ENCODE data around the gene SEZ6L.
A peak's percentile ranks its signal among the peaks of the same experiment; 100 is the strongest.

The SEZ6L gene

DNA sequence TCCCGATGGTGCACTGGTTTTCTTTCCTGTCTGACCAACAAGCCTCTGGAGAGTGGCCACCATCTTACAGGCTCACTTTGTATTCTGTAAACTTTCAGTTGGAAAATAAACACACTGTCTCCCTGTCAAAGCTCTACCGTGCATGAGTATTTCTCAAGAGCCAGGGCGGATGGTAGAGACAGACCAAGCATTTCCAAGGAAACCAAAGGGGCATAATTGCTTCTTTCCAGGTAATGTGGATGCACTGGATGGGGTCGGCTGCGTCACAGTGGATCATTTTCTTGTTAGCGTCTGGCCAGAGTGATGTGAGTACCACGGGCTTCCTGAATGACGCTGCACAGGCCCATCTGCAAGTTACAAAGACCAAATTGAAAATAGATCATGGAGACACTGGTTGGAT is 5.1 kb upstream of the SEZ6L start:
- DNase-seq: no peak
- Mint-ChIP-seq H3K4me1 (peaks cover 5% of the 10 kb centered on the region), H3K4me3 (no peak overlapping the region), H3K36me3 (no peaks in the 10 kb centered on the region), H3K27me3 (peaks cover 30% of the 10 kb centered on the region), H3K9me3 (no peaks in the 10 kb centered on the region), H3K27ac (no peak overlapping the region)
- CTCF ChIA-PET: no interaction called here

DNA sequence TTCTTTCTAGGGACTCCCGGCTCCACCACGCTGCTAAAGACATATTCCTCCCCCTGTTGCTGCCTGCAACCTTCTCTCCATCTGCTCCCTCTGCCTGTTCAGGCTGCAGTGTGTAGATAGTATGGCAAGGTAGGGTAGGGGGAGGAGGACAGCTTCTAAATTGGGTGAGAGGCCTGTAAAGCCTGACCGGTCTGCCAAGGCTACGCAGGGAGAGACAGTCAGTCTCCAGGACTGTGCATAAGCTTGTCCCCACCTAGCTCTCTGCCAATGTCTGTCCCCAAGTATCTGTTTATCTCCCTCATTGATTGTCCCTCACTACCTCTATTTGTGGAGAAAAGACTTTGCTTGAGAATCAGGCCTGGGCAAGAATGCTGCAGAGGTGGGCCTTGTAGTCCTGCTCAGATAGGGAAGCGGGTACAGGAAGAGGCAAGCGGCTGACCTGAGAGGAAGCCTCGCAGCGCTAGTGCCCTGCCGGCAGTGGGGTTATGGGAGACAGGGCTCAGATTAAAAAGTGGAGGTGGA is 871 bp upstream of the SEZ6L start:
- H3K36me3 Mint-ChIP-seq: no peaks in the 10 kb centered on the region
- no peaks in the 10 kb centered on the region for H3K9me3 Mint-ChIP-seq
- no peak for DNase-seq
- H3K4me3 Mint-ChIP-seq: no peak overlapping the region
- H3K4me1 Mint-ChIP-seq: peaks cover 5% of the 10 kb centered on the region
- peaks cover 55% of the 10 kb centered on the region for H3K27me3 Mint-ChIP-seq
- CTCF ChIA-PET: no interaction called here
- no peak overlapping the region for H3K27ac Mint-ChIP-seq

GRCh38 chr22:26168939-26169314 is 335 bp upstream of the SEZ6L start:
- Mint-ChIP-seq H3K27me3 (peaks cover 56% of the 10 kb centered on the region), H3K4me3 (no peak overlapping the region), H3K27ac (no peak overlapping the region), H3K4me1 (peaks cover 5% of the 10 kb centered on the region), H3K36me3 (no peaks in the 10 kb centered on the region), H3K9me3 (no peaks in the 10 kb centered on the region)
- DNase-seq: no peak
- CTCF ChIA-PET: no interaction called here

GRCh38 chr22:26170112-26170492 is 840 bp downstream of the SEZ6L start:
- Mint-ChIP-seq H3K27me3 (peaks cover 63% of the 10 kb centered on the region), H3K4me1 (peaks cover 5% of the 10 kb centered on the region), H3K36me3 (no peaks in the 10 kb centered on the region), H3K9me3 (no peaks in the 10 kb centered on the region), H3K27ac (no peak overlapping the region), H3K4me3 (no peak overlapping the region)
- no peak for DNase-seq
- CTCF ChIA-PET: no interaction called here

GRCh38 chr22:26170795-26171580 is 1.7 kb downstream of the SEZ6L start:
- DNase-seq: peak; percentile 28
- Mint-ChIP-seq H3K9me3 (no peaks in the 10 kb centered on the region), H3K27me3 (peaks cover 60% of the 10 kb centered on the region), H3K4me1 (peaks cover 5% of the 10 kb centered on the region), H3K27ac (no peak overlapping the region), H3K4me3 (no peak overlapping the region), H3K36me3 (no peaks in the 10 kb centered on the region)
- CTCF ChIA-PET: interaction anchor here (0.6 kb wide), 1 partner anchor 192 kb away, joined by 3 read pairs; no protein-coding TSS in a partner anchor

DNA sequence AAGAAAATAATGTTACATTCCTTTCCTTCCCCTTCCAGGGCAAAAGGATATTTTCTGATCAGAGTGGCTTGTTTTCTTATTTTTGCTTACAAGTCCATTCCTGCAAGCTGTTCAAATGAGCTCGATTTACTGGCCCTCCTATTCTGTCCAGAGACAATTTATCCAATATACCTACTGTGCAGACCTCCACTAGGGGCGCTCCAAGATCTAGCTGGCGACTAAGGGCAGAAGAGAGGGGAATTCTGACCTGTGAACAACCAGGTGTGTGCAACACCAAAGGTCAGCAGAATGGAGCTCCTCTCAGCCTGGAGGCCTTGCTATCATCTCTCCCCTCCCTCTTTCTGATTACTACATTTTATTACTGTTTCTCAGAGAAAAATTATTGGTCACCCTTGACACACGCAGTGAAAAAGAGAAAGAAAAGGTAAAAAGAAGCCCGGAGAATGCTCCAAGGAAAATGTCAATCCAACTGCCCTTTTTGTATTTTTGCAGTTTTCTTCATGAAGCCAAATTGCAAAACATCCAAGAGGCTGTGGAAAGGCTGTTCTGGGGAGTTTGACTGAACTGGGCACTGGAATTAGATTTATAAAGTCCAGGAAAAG is 3.2 kb downstream of the SEZ6L start:
- peaks cover 56% of the 10 kb centered on the region for H3K27me3 Mint-ChIP-seq
- no peak overlapping the region for H3K27ac Mint-ChIP-seq
- no peaks in the 10 kb centered on the region for H3K36me3 Mint-ChIP-seq
- peaks cover 5% of the 10 kb centered on the region for H3K4me1 Mint-ChIP-seq
- CTCF ChIA-PET: interaction anchor here (0.8 to 1.3 kb wide), 6 partner anchors 34 to 203 kb away, joined by 3 to 5 read pairs (median 3); no protein-coding TSS in a partner anchor
- H3K4me3 Mint-ChIP-seq: no peak overlapping the region
- no peaks in the 10 kb centered on the region for H3K9me3 Mint-ChIP-seq
- DNase-seq: peak; percentile 40

DNA sequence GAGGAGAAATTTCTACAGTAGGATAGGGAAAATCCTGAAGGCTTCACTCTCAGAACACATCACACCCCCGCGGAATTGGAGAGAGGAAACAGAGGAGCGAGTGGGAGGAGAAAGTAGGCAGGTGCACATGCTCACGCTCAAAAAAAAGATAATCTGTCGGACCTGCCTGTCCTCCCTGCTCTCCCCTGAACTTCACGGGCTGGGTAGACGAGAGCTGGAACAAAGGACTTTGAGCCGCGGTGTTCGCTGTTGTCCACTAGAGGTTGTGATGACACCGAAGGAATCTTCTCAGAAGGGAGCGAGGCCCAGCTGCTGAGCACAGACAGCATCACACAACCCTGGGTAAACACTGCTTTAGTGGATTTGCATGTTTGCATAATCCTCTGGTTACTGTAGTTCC is 5.0 kb downstream of the SEZ6L start:
- Mint-ChIP-seq H3K4me3 (no peak overlapping the region), H3K27ac (no peak overlapping the region), H3K36me3 (no peaks in the 10 kb centered on the region), H3K27me3 (peaks cover 38% of the 10 kb centered on the region), H3K9me3 (no peaks in the 10 kb centered on the region), H3K4me1 (no peaks in the 10 kb centered on the region)
- CTCF ChIA-PET: no interaction called here
- no peak for DNase-seq

DNA sequence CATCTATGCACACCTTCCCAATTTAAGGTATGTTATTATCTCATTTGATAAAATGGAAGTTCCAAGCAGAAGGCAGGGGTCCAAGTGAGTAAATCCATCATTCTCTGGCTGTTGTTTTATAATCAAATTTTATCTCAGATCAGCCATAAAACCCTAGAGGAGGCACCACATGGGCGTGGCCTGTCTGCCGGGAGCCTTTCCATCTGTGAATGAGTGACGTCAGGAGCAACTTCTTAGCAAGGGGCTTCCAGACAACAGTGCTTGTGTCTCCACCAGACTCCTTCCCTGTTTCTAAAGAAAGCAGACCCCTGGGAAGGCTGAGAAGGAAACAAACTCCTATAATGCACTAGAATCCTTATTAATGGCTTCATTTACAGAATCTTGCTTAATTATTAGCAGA is 13.5 kb downstream of the SEZ6L start:
- H3K36me3 Mint-ChIP-seq: no peaks in the 10 kb centered on the region
- H3K4me3 Mint-ChIP-seq: no peak overlapping the region
- CTCF ChIA-PET: no interaction called here
- H3K27me3 Mint-ChIP-seq: no peaks in the 10 kb centered on the region
- no peak overlapping the region for H3K27ac Mint-ChIP-seq
- DNase-seq: no peak
- H3K4me1 Mint-ChIP-seq: no peaks in the 10 kb centered on the region
- H3K9me3 Mint-ChIP-seq: no peaks in the 10 kb centered on the region

DNA sequence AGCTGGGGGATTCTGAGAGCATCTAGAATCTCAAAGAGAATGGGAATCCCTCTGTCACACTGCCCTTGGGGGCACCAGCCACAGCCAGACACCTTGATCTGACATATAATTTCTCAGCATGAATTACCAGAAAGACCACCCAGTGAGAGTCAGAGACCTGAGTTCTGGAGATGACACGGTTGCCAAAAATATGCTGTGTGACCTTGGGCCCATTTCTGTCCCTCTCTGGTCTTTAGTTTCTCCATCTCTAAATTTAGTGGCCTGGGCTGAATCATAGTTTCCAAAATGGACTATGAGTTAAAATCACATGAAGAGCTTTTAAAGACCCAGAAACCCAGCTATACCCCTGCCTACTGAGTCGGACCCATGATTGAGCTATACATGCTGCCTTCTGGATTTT is 15.9 kb downstream of the SEZ6L start:
- Mint-ChIP-seq H3K27ac (no peak overlapping the region), H3K36me3 (no peaks in the 10 kb centered on the region), H3K27me3 (peaks cover 3% of the 10 kb centered on the region), H3K9me3 (no peaks in the 10 kb centered on the region), H3K4me1 (no peaks in the 10 kb centered on the region), H3K4me3 (no peak overlapping the region)
- CTCF ChIA-PET: no interaction called here
- DNase-seq: no peak

- H3K27me3 Mint-ChIP-seq: peaks cover 3% of the 10 kb centered on the region
Measured at GRCh38 chr22:26188341-26188740, 19.1 kb downstream of the SEZ6L start.

GRCh38 chr22:26194313-26194712 is 25.1 kb downstream of the SEZ6L start:
- CTCF ChIA-PET: no interaction called here

More at GRCh38 chr22:26188341-26188740, 19.1 kb downstream of the SEZ6L start:
- Mint-ChIP-seq H3K4me1 (no peaks in the 10 kb centered on the region), H3K27ac (no peak overlapping the region), H3K36me3 (no peaks in the 10 kb centered on the region), H3K4me3 (no peak overlapping the region), H3K9me3 (no peaks in the 10 kb centered on the region)
- CTCF ChIA-PET: no interaction called here
- no peak for DNase-seq

DNA sequence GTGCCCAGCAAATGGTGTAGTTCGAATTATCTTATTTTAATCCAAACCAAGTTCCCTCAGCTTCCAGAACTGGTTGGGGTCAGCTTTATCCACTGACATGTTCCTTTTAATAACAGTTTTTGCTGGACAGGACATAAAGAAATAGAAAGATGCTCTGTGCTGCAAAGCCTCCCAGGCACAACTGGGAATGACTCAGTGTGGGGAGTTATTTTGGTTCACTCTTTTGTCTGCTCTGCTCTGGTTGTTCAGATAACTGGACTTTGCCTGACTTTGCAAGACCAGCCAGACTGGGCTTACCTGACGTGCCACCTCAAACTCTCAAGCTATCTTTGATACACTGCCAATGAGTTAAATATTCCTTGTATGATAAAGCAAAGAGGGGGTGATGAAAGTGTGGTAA is 25.6 kb downstream of the SEZ6L start:
- CTCF ChIA-PET: no interaction called here
- no peaks in the 10 kb centered on the region for H3K4me1 Mint-ChIP-seq
- peaks cover 4% of the 10 kb centered on the region for H3K27me3 Mint-ChIP-seq
- no peaks in the 10 kb centered on the region for H3K9me3 Mint-ChIP-seq
- DNase-seq: no peak
- H3K27ac Mint-ChIP-seq: no peak overlapping the region
- H3K36me3 Mint-ChIP-seq: no peaks in the 10 kb centered on the region
- H3K4me3 Mint-ChIP-seq: no peak overlapping the region

More at GRCh38 chr22:26194313-26194712, 25.1 kb downstream of the SEZ6L start:
- Mint-ChIP-seq H3K4me3 (no peak overlapping the region), H3K9me3 (no peaks in the 10 kb centered on the region), H3K36me3 (no peaks in the 10 kb centered on the region), H3K27me3 (peaks cover 4% of the 10 kb centered on the region), H3K4me1 (no peaks in the 10 kb centered on the region), H3K27ac (no peak overlapping the region)
- DNase-seq: no peak

DNA sequence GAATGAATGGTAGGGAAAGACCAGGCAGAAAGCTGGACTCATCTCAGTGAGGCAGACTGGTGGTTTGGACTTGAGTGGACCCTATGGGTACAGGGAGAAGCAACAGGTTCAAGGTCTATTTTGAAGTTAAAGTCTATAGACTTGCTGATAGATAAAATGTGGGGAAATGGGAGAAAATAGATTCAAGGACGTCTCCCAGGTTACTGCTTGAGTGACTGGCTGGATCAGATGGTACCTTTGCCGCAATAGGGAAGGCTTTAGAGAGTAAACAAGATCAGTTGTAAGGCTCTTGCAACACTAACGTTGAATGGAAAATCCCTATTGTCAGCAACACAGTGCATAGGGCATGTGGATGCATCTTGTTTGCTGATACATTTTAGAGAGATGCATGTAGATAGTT is 27.4 kb downstream of the SEZ6L start:
- no peak for DNase-seq
- CTCF ChIA-PET: no interaction called here
- peaks cover 4% of the 10 kb centered on the region for H3K27me3 Mint-ChIP-seq
- H3K9me3 Mint-ChIP-seq: no peaks in the 10 kb centered on the region
- no peak overlapping the region for H3K27ac Mint-ChIP-seq
- no peak overlapping the region for H3K4me3 Mint-ChIP-seq
- H3K36me3 Mint-ChIP-seq: no peaks in the 10 kb centered on the region
- no peaks in the 10 kb centered on the region for H3K4me1 Mint-ChIP-seq

DNA sequence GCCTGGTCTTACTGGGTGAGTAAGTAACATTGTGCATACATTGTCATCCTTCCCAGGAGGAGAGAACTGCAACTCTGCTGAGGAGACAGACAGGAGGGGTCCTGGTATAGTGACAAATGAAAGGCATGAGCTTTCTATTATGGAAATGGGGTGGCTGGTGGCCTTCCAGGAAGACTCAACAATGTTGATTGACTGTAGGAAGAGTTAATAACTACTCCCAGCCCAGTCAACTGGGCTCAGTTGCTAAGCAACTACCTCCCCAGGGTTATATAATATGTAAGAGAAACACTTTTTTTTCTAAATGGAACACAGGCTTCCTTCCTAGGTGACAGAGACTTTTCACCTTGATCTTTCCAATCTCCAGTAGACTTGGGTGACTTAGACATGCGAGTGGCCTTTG is 28.2 kb downstream of the SEZ6L start:
- CTCF ChIA-PET: no interaction called here
- H3K9me3 Mint-ChIP-seq: no peaks in the 10 kb centered on the region
- H3K4me1 Mint-ChIP-seq: no peaks in the 10 kb centered on the region
- H3K4me3 Mint-ChIP-seq: no peak overlapping the region
- peaks cover 4% of the 10 kb centered on the region for H3K27me3 Mint-ChIP-seq
- H3K27ac Mint-ChIP-seq: no peak overlapping the region
- no peak for DNase-seq
- H3K36me3 Mint-ChIP-seq: no peaks in the 10 kb centered on the region

DNA sequence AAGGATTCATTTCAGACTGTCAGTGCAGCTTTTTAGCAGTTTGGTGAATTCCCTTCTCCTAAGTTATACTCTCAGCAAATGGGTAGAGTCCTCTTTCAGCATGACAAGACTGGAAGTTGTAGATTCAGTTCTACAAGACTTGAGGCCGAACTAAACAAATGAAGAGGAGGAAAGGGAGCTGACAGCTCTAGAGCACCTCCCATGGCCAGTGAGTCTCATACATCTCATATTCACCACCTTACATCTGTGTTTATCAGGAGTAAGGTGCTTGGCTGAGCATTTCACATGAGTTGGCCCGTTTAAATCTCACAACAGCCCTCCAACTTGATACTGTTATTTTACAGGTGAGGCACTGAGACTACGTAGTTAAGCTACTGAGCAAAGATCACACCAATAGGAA is 30.4 kb downstream of the SEZ6L start:
- no peak overlapping the region for H3K4me3 Mint-ChIP-seq
- no peaks in the 10 kb centered on the region for H3K9me3 Mint-ChIP-seq
- no peaks in the 10 kb centered on the region for H3K4me1 Mint-ChIP-seq
- H3K27ac Mint-ChIP-seq: no peak overlapping the region
- peaks cover 4% of the 10 kb centered on the region for H3K27me3 Mint-ChIP-seq
- no peak for DNase-seq
- CTCF ChIA-PET: no interaction called here
- H3K36me3 Mint-ChIP-seq: no peaks in the 10 kb centered on the region
